Duodenal mucosa (tissue), 2 donors: Measurements from ENCODE around the gene SNRNP25.
"Not testable (repeated sequence)": the region's sequence is repeated elsewhere in the genome, so short reads cannot be mapped to it uniquely, and the experiment has no call there.

ENCODE experiments used
- H3K27ac ChIP-seq: one replicate; pipeline ENCODE4 v1.7.0; 2013; ENCODE audit warnings: low read depth, low read length
- H3K27me3 ChIP-seq, 2 donors: one replicate each; pipeline ENCODE4 v1.7.0; 2013; ENCODE audit warnings: low read length in 2 of 2, control low read depth in 1 of 2; ENCODE audit not compliant: insufficient read depth in 2 of 2, control insufficient read depth in 1 of 2
- H3K36me3 ChIP-seq, 2 donors: one replicate each; pipeline ENCODE4 v1.7.0; 2013; ENCODE audit warnings: low read length in 2 of 2, control low read depth in 1 of 2; ENCODE audit not compliant: insufficient read depth in 2 of 2, control insufficient read depth in 1 of 2
- H3K4me1 ChIP-seq, 2 donors: one replicate each; pipeline ENCODE4 v1.7.0; 2013; ENCODE audit warnings: low read length in 2 of 2, control low read depth in 1 of 2; ENCODE audit not compliant: insufficient read depth in 2 of 2, control insufficient read depth in 1 of 2
- H3K4me3 ChIP-seq, 2 donors: one replicate each; pipeline ENCODE4 v1.7.0; 2013; ENCODE audit warnings: low read length in 2 of 2, low read depth in 1 of 2
- H3K9ac ChIP-seq, 2 donors: one replicate each; pipeline ENCODE4 v1.7.0; 2013; ENCODE audit warnings: low read length in 2 of 2, low read depth in 1 of 2
- H3K9me3 ChIP-seq, 2 donors: one replicate each; pipeline ENCODE4 v1.7.0; 2013; ENCODE audit warnings: low read length in 2 of 2, control low read depth in 1 of 2; ENCODE audit not compliant: control insufficient read depth in 1 of 2

Gene SNRNP25

GRCh38 chr16:53346-54236, at the start of gene SNRNP25, which contains the start of gene POLR3K:
TSS of gene SNRNP25 (plus strand) at chr16:53828. CDS start at chr16:54017, 189 bp downstream.
TSS of gene POLR3K (minus strand) at chr16:53608. CDS start at chr16:53586, 22 bp downstream.
- peaks cover 18 to 28% of the 10 kb centered on the region in 2 donors for H3K36me3 ChIP-seq
- H3K9me3 ChIP-seq, result no peaks in the 10 kb centered on the region
- peak within 1 kb of the TSS; percentile 87 to 88 for H3K4me3 ChIP-seq
- no peaks in the 10 kb centered on the region for H3K27me3 ChIP-seq
- H3K9ac ChIP-seq, result peak within 1 kb of the TSS; percentile 67 to 74
- H3K27ac ChIP-seq, result peak within 1 kb of the TSS; percentile 65
- peaks cover 0 to 9% of the 10 kb centered on the region in 2 donors for H3K4me1 ChIP-seq

- Histone ChIP-seq H3K27me3 (no peaks in the 10 kb centered on the region), H3K4me3 (no peak overlapping the region), H3K27ac (no peak overlapping the region), H3K9me3 (no peaks in the 10 kb centered on the region), H3K9ac (no peak overlapping the region), H3K4me1 (no peaks in the 10 kb centered on the region), H3K36me3 (no peaks in the 10 kb centered on the region)
Measured at GRCh38 chr16:9903-10665, 43.5 kb upstream of the SNRNP25 start.

- not testable (repeated sequence) for H3K27ac ChIP-seq, H3K27me3 ChIP-seq, H3K4me3 ChIP-seq, H3K4me1 ChIP-seq, H3K9me3 ChIP-seq, H3K36me3 ChIP-seq, H3K9ac ChIP-seq
Measured at GRCh38 chr16:10772-11171, 42.9 kb upstream of the SNRNP25 start.

GRCh38 chr16:17062-17765, 36.4 kb upstream of the SNRNP25 start:
- H3K27me3 ChIP-seq, H3K9me3 ChIP-seq, H3K36me3 ChIP-seq, H3K4me3 ChIP-seq, H3K9ac ChIP-seq, H3K27ac ChIP-seq, H3K4me1 ChIP-seq: not testable (repeated sequence)

- not testable (repeated sequence) for H3K36me3 ChIP-seq, H3K4me1 ChIP-seq, H3K27me3 ChIP-seq, H3K9me3 ChIP-seq, H3K27ac ChIP-seq, H3K9ac ChIP-seq, H3K4me3 ChIP-seq
Measured at GRCh38 chr16:20886-21285, 32.7 kb upstream of the SNRNP25 start.

- H3K27ac ChIP-seq, H3K27me3 ChIP-seq, H3K9me3 ChIP-seq, H3K36me3 ChIP-seq, H3K4me1 ChIP-seq, H3K9ac ChIP-seq, H3K4me3 ChIP-seq: not testable (repeated sequence)
Measured at GRCh38 chr16:24151-24550, 29.5 kb upstream of the SNRNP25 start.

GRCh38 chr16:25926-26348, 27.7 kb upstream of the SNRNP25 start:
- not testable (repeated sequence) for H3K27me3 ChIP-seq, H3K4me3 ChIP-seq, H3K9me3 ChIP-seq, H3K9ac ChIP-seq, H3K36me3 ChIP-seq, H3K27ac ChIP-seq, H3K4me1 ChIP-seq

- H3K27me3 ChIP-seq, H3K9me3 ChIP-seq, H3K36me3 ChIP-seq, H3K4me1 ChIP-seq, H3K4me3 ChIP-seq, H3K27ac ChIP-seq, H3K9ac ChIP-seq: not testable (repeated sequence)
Measured at GRCh38 chr16:30627-31026, 23.0 kb upstream of the SNRNP25 start.

GRCh38 chr16:33154-33876, 20.3 kb upstream of the SNRNP25 start:
- not testable (repeated sequence) for H3K4me1 ChIP-seq, H3K36me3 ChIP-seq, H3K4me3 ChIP-seq, H3K9ac ChIP-seq, H3K27ac ChIP-seq, H3K27me3 ChIP-seq, H3K9me3 ChIP-seq
